ENCODE measurements around the gene GSE1. TPM values are rescaled to one million over a fixed set of nuclear protein-coding genes. Genes with fewer than 3 reads are reported as not detected.

The GSE1 gene
- total and polyA plus RNA-seq, 2 of the 13 experiments (the other 11 are each of a cell fraction or from before 2014, with no cell fraction given), result 16.1 to 31.2 TPM

DNA sequence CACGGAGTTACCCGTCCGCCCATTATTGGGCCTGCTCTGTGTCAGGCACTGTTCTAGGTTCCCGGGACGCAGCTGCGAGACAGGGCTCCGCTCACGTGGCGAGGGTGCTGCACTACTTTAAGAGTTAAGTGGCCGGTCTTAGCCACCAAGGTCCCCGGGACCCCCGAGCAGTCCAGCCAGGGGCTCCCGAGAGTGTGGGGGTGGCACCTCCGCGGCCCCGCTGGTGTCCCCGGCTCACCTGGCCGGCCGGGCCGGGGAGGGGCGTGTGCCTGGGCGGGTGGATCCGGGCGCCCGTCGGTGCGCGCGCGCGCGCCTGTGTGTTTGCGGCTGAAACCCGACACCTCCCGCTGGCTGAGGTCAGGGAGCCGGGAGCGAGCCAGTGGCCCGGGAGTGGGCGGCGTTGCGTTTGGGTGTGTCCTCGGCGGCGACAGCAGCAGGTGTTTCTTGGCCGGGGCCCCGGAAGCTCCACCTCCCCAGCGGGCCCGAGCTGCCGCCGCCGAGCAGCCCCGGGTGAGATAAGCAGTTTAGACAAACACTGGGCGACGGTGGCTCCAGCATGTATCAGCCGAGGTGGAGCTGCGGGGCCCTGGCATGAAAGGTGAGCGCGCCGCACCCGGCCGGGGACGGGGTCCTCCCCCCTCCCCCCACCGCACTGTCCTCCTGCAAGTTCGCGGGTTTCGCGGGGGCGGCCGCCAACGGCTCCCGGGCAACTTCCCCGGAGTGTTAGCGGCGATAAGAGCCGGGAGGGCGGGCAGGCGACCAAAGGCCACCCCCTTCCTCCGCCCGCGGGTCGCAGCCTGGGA, at the start of gene GSE1 (continued):
- TF ChIP-seq, protein P1, sequence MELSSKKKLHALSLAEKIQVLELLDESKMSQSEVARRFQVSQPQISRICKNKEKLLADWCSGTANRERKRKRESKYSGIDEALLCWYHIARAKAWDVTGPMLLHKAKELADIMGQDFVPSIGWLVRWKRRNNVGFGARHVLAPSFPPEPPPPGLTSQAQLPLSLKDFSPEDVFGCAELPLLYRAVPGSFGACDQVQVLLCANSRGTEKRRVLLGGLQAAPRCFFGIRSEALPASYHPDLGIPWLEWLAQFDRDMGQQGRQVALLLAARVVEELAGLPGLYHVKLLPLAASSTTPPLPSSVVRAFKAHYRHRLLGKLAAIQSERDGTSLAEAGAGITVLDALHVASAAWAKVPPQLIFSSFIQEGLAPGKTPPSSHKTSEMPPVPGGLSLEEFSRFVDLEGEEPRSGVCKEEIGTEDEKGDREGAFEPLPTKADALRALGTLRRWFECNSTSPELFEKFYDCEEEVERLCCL (CRISPR knock-in tag; IDR thresholded peaks at IDR 0.05; ENCODE audit: borderline replicate concordance), result 0 out of 2 replicates have a peak, but pooled peaks have one; percentile 66
- TF ChIP-seq ZNF678 (CRISPR knock-in tag; IDR thresholded peaks at IDR 0.05) (peak; percentile 92; the same call in 1 of the 2 replicates), ARID2 (CRISPR knock-in tag; IDR thresholded peaks at IDR 0.05; ENCODE audit: borderline replicate concordance) (no peak), HNRNPL (IDR thresholded peaks at IDR 0.05; ENCODE audit: low read depth, low read length) (peak; percentile 73; the same call in 1 of the 2 replicates), ZFP37 (CRISPR knock-in tag; IDR thresholded peaks at IDR 0.05; ENCODE audit: borderline replicate concordance) (no peak; the same call in 1 of the 2 replicates), MTF1 (CRISPR knock-in tag; IDR thresholded peaks at IDR 0.05) (no peak), ZNF337 (CRISPR knock-in tag; IDR thresholded peaks at IDR 0.05; ENCODE audit: borderline replicate concordance, low read depth) (no peak), PITX1 (CRISPR knock-in tag; IDR thresholded peaks at IDR 0.05) (no peak), SOX6 (IDR thresholded peaks at IDR 0.05) (no peak), SOX6 (CRISPR knock-in tag; IDR thresholded peaks at IDR 0.05) (peak; percentile 76), ATF1 (CRISPR knock-in tag; IDR thresholded peaks at IDR 0.05) (no peak), ZNF20 (CRISPR knock-in tag; IDR thresholded peaks at IDR 0.05) (no peak), ZFP41 (CRISPR knock-in tag; IDR thresholded peaks at IDR 0.05; ENCODE audit: borderline replicate concordance) (no peak), TFDP1 (CRISPR knock-in tag; IDR thresholded peaks at IDR 0.05; ENCODE audit: borderline replicate concordance) (peak; percentile 65; the same call in 1 of the 2 replicates), E2F5 (CRISPR knock-in tag; conservative IDR thresholded peaks at IDR 0.05) (peak; percentile 51; the same call in 1 of the 2 replicates), ZBTB43 (CRISPR knock-in tag; conservative IDR thresholded peaks at IDR 0.05) (peak; percentile 91), ATAD3A (CRISPR knock-in tag; IDR thresholded peaks at IDR 0.05) (no peak), NFIB (CRISPR knock-in tag; IDR thresholded peaks at IDR 0.05; ENCODE audit: borderline replicate concordance) (no peak), ZNF101 (CRISPR knock-in tag; IDR thresholded peaks at IDR 0.05; ENCODE audit: borderline replicate concordance, low read depth) (no peak), ZNF124 (CRISPR knock-in tag; IDR thresholded peaks at IDR 0.05) (peak; percentile 59; the same call in 1 of the 2 replicates), POLR2AphosphoS2 (IDR thresholded peaks at IDR 0.05; ENCODE audit: low read depth, low read length) (no peak)
- TF ChIP-seq, protein P2, sequence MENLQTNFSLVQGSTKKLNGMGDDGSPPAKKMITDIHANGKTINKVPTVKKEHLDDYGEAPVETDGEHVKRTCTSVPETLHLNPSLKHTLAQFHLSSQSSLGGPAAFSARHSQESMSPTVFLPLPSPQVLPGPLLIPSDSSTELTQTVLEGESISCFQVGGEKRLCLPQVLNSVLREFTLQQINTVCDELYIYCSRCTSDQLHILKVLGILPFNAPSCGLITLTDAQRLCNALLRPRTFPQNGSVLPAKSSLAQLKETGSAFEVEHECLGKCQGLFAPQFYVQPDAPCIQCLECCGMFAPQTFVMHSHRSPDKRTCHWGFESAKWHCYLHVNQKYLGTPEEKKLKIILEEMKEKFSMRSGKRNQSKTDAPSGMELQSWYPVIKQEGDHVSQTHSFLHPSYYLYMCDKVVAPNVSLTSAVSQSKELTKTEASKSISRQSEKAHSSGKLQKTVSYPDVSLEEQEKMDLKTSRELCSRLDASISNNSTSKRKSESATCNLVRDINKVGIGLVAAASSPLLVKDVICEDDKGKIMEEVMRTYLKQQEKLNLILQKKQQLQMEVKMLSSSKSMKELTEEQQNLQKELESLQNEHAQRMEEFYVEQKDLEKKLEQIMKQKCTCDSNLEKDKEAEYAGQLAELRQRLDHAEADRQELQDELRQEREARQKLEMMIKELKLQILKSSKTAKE (CRISPR knock-in tag; IDR thresholded peaks at IDR 0.05; ENCODE audit: borderline replicate concordance), result peak; percentile 91
